PFSK-1 (cell line): Measurements from ENCODE around the gene PTAR1.

ENCODE experiments used
- FOXP2 ChIP-seq: optimal IDR thresholded peaks from 2 replicates; pipeline ENCODE3; 2011; ENCODE audit warnings: borderline replicate concordance, control low read depth, inconsistent platforms; ENCODE audit not compliant: insufficient read depth; ENCODE audit errors: extremely low read length, extremely low read depth
- POLR2AphosphoS5 ChIP-seq: IDR thresholded peaks from 2 replicates; pipeline ENCODE4 v1.6.1; 2012; ENCODE audit warnings: low read depth, mild to moderate bottlenecking, control low read depth, low read length, moderate library complexity
- SIN3A ChIP-seq: IDR thresholded peaks from 2 replicates; pipeline ENCODE4 v1.6.1; 2012; ENCODE audit warnings: mild to moderate bottlenecking, low read length, moderate library complexity, borderline replicate concordance; ENCODE audit not compliant: insufficient read depth
- TAF1 ChIP-seq: IDR thresholded peaks from 2 replicates; pipeline ENCODE4 v1.6.1; 2012; ENCODE audit warnings: low read length, control low read depth, borderline replicate concordance; ENCODE audit not compliant: insufficient read depth
- TF ChIP-seq, protein P1 (sequence below), 2 experiments: IDR thresholded peaks; 2 replicates each; pipeline versions ENCODE4 v1.6.1 to v1.8.0; 2011 to 2012; ENCODE audit warnings: low read depth in 2 of 2, low read length in 2 of 2, control low read depth in 1 of 2, inconsistent platforms in 1 of 2, mild to moderate bottlenecking in 1 of 2, moderate library complexity in 1 of 2; ENCODE audit not compliant: insufficient read depth in 1 of 2

PTAR1 gene

DNA sequence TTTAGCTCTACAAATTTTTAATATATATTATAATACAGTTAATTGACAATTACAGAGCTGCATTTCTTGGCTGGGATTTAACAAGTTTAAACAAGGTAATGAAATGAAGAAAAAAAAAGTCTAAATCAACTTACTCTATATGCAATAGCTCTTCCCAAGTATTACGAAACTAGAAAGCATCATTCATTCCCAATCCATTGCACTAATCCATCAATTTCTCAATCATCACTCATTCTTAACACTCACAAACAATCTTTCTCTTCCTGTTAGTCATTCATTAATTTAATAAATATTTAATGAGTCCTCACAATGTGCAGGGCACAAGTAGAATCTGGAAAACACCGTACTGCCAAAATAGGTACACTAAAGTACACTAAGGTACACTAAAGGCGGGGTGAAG, 44.7 kb downstream of the PTAR1 start:
- TF ChIP-seq TAF1 (no peak), FOXP2 (no peak), SIN3A (no peak), POLR2AphosphoS5 (no peak)
- TF ChIP-seq, protein P1, sequence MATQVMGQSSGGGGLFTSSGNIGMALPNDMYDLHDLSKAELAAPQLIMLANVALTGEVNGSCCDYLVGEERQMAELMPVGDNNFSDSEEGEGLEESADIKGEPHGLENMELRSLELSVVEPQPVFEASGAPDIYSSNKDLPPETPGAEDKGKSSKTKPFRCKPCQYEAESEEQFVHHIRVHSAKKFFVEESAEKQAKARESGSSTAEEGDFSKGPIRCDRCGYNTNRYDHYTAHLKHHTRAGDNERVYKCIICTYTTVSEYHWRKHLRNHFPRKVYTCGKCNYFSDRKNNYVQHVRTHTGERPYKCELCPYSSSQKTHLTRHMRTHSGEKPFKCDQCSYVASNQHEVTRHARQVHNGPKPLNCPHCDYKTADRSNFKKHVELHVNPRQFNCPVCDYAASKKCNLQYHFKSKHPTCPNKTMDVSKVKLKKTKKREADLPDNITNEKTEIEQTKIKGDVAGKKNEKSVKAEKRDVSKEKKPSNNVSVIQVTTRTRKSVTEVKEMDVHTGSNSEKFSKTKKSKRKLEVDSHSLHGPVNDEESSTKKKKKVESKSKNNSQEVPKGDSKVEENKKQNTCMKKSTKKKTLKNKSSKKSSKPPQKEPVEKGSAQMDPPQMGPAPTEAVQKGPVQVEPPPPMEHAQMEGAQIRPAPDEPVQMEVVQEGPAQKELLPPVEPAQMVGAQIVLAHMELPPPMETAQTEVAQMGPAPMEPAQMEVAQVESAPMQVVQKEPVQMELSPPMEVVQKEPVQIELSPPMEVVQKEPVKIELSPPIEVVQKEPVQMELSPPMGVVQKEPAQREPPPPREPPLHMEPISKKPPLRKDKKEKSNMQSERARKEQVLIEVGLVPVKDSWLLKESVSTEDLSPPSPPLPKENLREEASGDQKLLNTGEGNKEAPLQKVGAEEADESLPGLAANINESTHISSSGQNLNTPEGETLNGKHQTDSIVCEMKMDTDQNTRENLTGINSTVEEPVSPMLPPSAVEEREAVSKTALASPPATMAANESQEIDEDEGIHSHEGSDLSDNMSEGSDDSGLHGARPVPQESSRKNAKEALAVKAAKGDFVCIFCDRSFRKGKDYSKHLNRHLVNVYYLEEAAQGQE (IDR thresholded peaks at IDR 0.05; ENCODE audit: insufficient read depth in 1 of 2, low read depth in 2 of 2, low read length in 2 of 2), result no peak

DNA sequence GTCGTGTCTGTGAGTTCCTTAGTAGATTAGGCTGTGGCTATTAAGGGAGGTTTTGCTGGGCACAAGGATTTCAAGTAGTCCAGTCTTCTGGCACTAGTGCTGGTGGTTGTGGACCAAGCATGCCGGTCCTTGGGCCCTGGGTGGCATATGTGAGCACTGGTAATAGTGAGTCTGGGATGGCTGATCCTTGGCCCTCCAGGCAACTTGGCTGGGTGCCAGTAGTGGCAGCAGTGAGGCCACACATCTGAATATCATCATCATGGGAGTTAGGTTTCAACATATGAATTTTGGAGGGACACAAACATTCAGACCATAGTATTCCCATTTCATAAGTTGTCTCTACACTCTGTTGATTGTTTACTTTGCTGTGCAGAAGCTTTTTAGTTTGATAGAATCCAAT, 62.3 kb downstream of the PTAR1 start:
- TF ChIP-seq, protein P1 (IDR thresholded peaks at IDR 0.05; ENCODE audit: insufficient read depth in 1 of 2, low read depth in 2 of 2, low read length in 2 of 2), result no peak
- TF ChIP-seq POLR2AphosphoS5 (no peak), SIN3A (no peak), TAF1 (no peak), FOXP2 (no peak)

DNA sequence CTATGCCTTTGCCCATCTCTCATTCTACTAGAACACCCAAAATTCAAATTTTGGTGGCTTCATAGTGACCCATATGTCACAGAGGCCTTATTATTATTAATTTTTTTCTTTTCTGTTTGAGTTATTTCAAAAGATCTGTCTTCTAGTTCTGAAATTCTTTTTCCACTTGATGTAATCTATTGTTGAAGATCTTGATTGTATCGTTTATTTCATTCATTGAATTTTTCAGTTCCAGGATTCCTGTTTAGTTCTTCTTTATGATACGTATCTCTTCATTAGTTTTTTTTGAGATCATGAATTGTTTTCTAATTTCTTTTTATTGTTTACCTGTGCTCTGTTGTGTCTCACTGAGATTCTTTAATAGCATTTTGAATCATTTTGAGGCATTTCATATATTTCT, 63.0 kb downstream of the PTAR1 start:
- TF ChIP-seq, protein P1 (IDR thresholded peaks at IDR 0.05; ENCODE audit: insufficient read depth in 1 of 2, low read depth in 2 of 2, low read length in 2 of 2), result no peak
- TF ChIP-seq FOXP2 (no peak), TAF1 (no peak), POLR2AphosphoS5 (no peak), SIN3A (no peak)

DNA sequence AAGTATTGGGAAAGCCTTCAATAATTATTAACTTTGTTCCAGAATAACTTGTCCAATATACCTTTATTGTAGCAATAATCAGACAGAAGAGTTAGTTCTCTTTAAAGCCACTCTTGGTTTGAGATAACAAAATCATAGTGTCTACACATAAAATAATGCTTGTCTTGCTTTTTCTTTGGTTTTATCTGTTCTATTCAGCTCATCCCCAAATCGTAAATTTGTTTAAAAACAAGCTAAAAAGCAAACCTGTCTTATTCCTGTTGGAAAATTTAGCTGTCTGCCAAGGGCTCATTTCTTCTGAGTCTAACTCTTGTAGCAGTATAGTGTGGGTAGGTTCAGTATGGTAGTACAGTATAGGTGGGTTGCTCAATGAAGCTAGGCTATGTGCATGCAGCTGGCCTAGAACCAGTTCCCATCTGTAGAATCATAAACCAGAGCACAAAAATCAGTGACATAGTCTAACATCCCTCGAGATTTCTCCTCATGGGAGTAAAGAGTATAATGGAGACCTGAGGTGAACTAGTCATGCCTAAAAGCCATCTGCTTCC, 69.7 kb downstream of the PTAR1 start:
- TF ChIP-seq TAF1 (no peak), POLR2AphosphoS5 (no peak), FOXP2 (no peak), SIN3A (no peak)
- TF ChIP-seq, protein P1 (IDR thresholded peaks at IDR 0.05; ENCODE audit: insufficient read depth in 1 of 2, low read depth in 2 of 2, low read length in 2 of 2), result no peak

DNA sequence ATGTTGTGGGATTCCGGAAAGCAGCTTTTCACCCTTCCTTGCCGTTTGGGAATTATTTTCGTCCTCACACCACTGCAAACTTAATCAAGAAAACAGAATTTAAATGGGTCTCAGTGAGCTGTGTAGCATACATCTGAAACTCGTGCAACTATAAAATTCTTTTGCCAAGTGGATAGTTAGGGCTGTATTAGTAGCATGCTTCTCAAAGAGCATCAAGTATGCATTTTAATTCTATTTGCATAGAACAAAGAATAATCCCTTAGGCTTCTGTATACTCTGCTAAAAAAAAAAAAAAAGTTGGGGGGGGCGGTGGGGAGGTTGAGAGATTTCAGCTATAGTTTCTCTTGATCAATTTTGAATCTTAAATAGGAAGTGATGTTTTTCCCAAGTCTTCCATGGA, 75.9 kb downstream of the PTAR1 start:
- TF ChIP-seq POLR2AphosphoS5, result no peak
- TF ChIP-seq TAF1, result no peak
- TF ChIP-seq, protein P1 (IDR thresholded peaks at IDR 0.05; ENCODE audit: insufficient read depth in 1 of 2, low read depth in 2 of 2, low read length in 2 of 2), result no peak
- TF ChIP-seq SIN3A, result no peak
- TF ChIP-seq FOXP2, result no peak
